ENCODE measurements around the gene CCDC201. TPM values are rescaled to one million over a fixed set of nuclear protein-coding genes. Genes with fewer than 3 reads are reported as not detected.

The CCDC201 gene
- total and polyA plus RNA-seq, 7 experiments from 2014 or later, result not detected

DNA sequence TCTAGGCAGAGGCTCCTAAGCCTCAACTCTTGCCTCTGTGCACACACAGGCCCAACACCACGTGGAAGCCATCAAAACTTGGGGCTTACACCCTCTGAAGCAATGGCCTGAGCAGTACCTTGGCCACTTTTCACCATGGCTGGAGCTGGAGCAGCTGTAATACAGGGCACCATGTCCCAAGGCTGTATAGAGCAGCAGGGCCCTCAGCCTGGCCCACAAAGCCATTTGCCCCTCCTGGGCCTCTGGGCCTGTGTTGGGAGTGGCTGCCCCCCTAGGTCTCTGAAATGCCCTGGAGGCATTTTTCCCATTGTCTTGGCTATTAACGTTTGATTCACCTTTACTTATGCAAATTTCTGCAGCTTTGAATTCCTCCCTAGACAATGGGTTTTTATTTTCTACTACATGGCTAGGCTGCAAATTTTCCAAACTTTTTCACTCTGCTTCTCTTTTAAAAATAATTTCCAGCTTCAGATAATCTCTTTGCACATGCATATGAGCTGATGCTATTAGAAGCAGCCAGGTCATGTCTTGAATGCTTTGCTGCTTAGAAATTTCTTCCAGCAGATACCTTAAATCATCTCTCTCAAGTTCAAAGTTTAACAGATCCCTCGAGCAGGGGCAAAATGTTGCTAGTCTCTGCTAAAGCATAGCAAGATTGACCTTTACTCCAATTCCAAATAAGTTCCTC, 5.7 kb upstream of the CCDC201 start:
- intact Hi-C loops (cut with micrococcal nuclease), result no loop called here
- Mint-ChIP-seq H3K4me3 (no peak overlapping the region), H3K27ac (no peak overlapping the region), H3K27me3 (peaks cover 0 to 11% (median 7%) of the 10 kb centered on the region in 5 donors), H3K4me1 (peaks cover 0 to 2% (median 0%) of the 10 kb centered on the region in 7 donors), H3K36me3 (no peaks in the 10 kb centered on the region), H3K9me3 (peaks cover 0 to 29% (median 6%) of the 10 kb centered on the region in 11 donors)
- no peak for ATAC-seq
- ChIA-PET CTCF (no interaction called here), POLR2A (no interaction called here)
- no peak for DNase-seq
- no peaks in the 10 kb centered on the region for H3K27me3 ChIP-seq (ENCODE audit: control insufficient read depth in 2 of 2, insufficient read depth in 2 of 2, low read length in 2 of 2)
- no peaks in the 10 kb centered on the region for H3K4me1 ChIP-seq (ENCODE audit: control insufficient read depth in 2 of 2, insufficient read depth in 2 of 2, low read length in 2 of 2)
- H3K36me3 ChIP-seq (ENCODE audit: control insufficient read depth in 2 of 3, insufficient read depth in 3 of 3, low read length in 3 of 3), result no peaks in the 10 kb centered on the region
- H3K27ac ChIP-seq (ENCODE audit: low read depth, low read length), result no peak overlapping the region
- H3K4me3 ChIP-seq (ENCODE audit: low read length), result no peak overlapping the region
- H3K9me3 ChIP-seq (ENCODE audit: control insufficient read depth in 2 of 3, low read length in 3 of 3), result no peaks in the 10 kb centered on the region

DNA sequence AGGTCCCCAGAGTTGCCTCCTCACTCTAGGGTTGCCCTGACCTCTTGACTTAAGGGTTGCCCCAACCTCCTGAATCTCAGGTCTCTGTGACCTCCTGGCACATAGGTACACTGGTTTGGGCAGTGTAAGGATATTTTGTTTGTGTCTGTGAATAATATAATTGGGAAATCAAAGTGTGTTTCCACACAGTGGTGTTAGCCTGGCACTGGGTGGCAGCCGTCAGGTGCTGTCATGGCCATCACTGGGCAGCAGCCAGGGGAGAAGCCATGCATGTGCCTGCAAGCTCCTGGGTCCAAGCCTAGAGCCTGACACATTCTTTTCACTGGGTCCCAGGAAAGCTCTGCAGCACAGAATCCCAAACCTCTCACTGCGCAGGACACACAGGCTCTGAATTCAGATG, 3.6 kb upstream of the CCDC201 start:
- Histone ChIP-seq H3K27ac (ENCODE audit: low read depth, low read length) (no peak overlapping the region), H3K36me3 (ENCODE audit: control insufficient read depth in 2 of 3, insufficient read depth in 3 of 3, low read length in 3 of 3) (no peaks in the 10 kb centered on the region), H3K27me3 (ENCODE audit: control insufficient read depth in 2 of 2, insufficient read depth in 2 of 2, low read length in 2 of 2) (no peaks in the 10 kb centered on the region), H3K9me3 (ENCODE audit: control insufficient read depth in 2 of 3, low read length in 3 of 3) (no peaks in the 10 kb centered on the region), H3K4me3 (ENCODE audit: low read length) (no peak overlapping the region), H3K4me1 (ENCODE audit: control insufficient read depth in 2 of 2, insufficient read depth in 2 of 2, low read length in 2 of 2) (no peaks in the 10 kb centered on the region)
- Mint-ChIP-seq H3K27ac (no peak overlapping the region), H3K4me1 (peaks cover 0 to 2% (median 0%) of the 10 kb centered on the region in 7 donors), H3K36me3 (no peaks in the 10 kb centered on the region), H3K9me3 (peaks cover 0 to 29% (median 6%) of the 10 kb centered on the region in 11 donors), H3K4me3 (no peak overlapping the region), H3K27me3 (peaks cover 0 to 3% (median 0%) of the 10 kb centered on the region in 5 donors)
- intact Hi-C loops (cut with micrococcal nuclease), result no loop called here
- no peak for ATAC-seq
- DNase-seq, result no peak
- ChIA-PET POLR2A (no interaction called here), CTCF (no interaction called here)

DNA sequence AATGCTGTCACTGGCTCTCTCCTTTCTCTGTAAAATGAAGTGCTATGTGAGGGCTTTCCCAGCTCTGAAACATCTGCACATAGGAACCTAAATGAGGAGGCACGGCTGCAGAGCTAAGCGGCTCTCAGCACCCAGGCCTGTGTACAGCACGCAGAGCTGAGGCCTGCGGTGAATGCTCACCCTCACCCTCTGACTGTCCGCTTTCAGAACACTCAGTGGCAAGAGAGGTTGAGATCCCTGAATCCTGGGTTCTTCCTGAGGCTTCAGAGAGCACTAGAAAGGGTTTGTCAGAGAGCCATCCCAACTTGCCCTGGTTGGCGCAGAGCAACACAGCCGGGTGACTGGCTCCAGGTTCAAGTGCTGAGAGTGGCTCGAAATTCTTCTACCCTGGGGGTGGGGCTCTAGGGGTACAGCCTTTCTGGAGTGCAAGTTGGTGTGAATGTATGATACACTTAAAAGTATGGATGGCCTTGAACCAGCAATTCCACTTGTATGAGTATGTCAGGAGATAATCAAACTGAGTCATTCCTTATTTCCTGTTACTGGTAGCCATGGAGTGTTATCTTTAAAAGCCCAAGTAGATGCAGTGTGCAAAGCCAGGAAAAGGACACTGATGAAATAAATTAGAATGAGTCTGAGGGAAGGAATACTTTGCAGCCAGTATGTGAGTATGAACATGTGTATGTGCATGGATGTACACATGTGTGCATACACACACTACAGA, 1.7 kb upstream of the CCDC201 start:
- no peaks in the 10 kb centered on the region for H3K36me3 ChIP-seq (ENCODE audit: control insufficient read depth in 2 of 3, insufficient read depth in 3 of 3, low read length in 3 of 3)
- ChIA-PET POLR2A (no interaction called here), CTCF (no interaction called here)
- H3K4me1 ChIP-seq (ENCODE audit: control insufficient read depth in 2 of 2, insufficient read depth in 2 of 2, low read length in 2 of 2), result no peaks in the 10 kb centered on the region
- ATAC-seq (no peak), DNase-seq (no peak)
- H3K4me3 ChIP-seq (ENCODE audit: low read length), result no peak overlapping the region
- no peaks in the 10 kb centered on the region for H3K27me3 ChIP-seq (ENCODE audit: control insufficient read depth in 2 of 2, insufficient read depth in 2 of 2, low read length in 2 of 2)
- no peak overlapping the region for H3K27ac ChIP-seq (ENCODE audit: low read depth, low read length)
- H3K9me3 Mint-ChIP-seq, result peaks cover 0 to 25% (median 6%) of the 10 kb centered on the region in 11 donors
- H3K36me3 Mint-ChIP-seq, result no peaks in the 10 kb centered on the region
- intact Hi-C loops (cut with micrococcal nuclease), result no loop called here
- H3K27ac Mint-ChIP-seq, result no peak overlapping the region
- H3K9me3 ChIP-seq (ENCODE audit: control insufficient read depth in 2 of 3, low read length in 3 of 3), result no peaks in the 10 kb centered on the region
- no peak overlapping the region for H3K4me3 Mint-ChIP-seq
- peaks cover 0 to 2% (median 0%) of the 10 kb centered on the region in 7 donors for H3K4me1 Mint-ChIP-seq
- H3K27me3 Mint-ChIP-seq, result peaks cover 0 to 5% (median 3%) of the 10 kb centered on the region in 5 donors

DNA sequence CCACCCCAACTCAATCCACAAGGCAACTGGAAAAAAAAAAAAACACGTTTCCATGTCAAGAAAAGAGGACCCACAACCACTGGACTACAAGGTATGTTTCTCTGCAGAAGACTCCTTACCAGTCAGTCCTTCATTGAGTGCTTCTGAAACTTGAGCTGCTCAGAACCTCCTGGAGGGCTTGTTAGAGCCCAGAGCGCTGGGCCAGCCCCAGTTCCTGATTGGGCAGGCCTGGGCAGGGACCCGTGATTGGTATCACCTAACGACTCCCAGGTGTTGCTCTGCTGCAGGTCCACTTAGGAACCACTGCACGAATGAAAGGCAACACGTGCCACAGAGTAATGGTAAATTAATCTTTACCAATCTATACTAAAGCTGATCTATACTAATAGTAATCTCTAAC, 473 bp upstream of the CCDC201 start:
- Histone ChIP-seq H3K4me1 (ENCODE audit: control insufficient read depth in 2 of 2, insufficient read depth in 2 of 2, low read length in 2 of 2) (no peaks in the 10 kb centered on the region), H3K9me3 (ENCODE audit: control insufficient read depth in 2 of 3, low read length in 3 of 3) (no peaks in the 10 kb centered on the region), H3K36me3 (ENCODE audit: control insufficient read depth in 2 of 3, insufficient read depth in 3 of 3, low read length in 3 of 3) (no peaks in the 10 kb centered on the region), H3K27me3 (ENCODE audit: control insufficient read depth in 2 of 2, insufficient read depth in 2 of 2, low read length in 2 of 2) (no peaks in the 10 kb centered on the region), H3K4me3 (ENCODE audit: low read length) (no peak overlapping the region), H3K27ac (ENCODE audit: low read depth, low read length) (no peak overlapping the region)
- Mint-ChIP-seq H3K27ac (no peak overlapping the region), H3K4me3 (no peak overlapping the region), H3K36me3 (no peaks in the 10 kb centered on the region), H3K9me3 (peaks cover 0 to 13% (median 2%) of the 10 kb centered on the region in 11 donors), H3K4me1 (peaks cover 0 to 2% (median 0%) of the 10 kb centered on the region in 7 donors), H3K27me3 (peaks cover 0 to 7% (median 4%) of the 10 kb centered on the region in 5 donors)
- ChIA-PET CTCF (no interaction called here), POLR2A (no interaction called here)
- intact Hi-C loops (cut with micrococcal nuclease), result no loop called here
- no peak for ATAC-seq
- DNase-seq, result no peak

DNA sequence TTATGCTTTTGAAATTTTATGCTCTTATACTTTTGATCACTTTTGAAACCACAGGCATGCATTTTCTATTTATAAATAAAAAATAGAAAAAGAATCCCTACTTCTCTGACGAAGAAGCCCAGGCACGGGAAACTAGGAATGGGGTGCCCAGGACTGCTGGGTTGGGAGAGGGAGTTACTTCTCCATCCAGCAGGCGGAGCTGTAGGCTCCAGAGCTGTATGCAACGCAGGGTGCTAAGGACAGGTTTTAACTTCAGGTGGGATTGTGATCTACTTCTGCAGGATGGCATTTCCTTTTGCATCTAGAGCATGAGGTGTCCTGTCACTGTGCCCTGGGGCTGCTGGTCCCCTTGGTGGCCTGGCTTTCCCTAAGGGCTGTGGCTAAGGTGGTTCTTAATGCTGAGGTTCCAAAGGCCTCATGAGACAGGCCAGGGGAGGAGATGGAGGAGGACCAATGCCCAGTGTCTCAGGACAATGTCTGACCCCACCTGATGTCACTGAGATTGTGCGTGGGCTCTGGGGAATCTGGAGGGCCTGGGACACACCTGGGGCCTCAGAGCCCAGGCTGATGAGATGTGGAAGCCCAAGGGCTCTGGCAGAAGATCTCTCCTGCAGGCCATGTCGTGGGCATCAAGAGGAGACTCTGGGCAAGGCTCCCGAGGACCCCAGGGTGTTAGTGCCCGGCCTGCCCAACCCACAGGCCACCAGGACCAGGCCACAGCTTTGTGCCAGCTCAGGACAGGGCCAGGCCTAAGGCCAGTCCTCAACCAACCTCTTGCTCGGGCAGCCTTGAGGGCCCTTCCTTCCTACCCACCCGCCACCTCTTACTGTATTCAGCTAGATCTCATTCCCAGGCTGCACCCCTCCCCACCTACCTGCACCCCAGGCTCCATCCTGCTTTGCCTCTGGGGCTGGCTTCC, 507 bp downstream of the CCDC201 start:
- Mint-ChIP-seq H3K36me3 (no peaks in the 10 kb centered on the region), H3K4me1 (peaks cover 0 to 2% (median 0%) of the 10 kb centered on the region in 7 donors), H3K4me3 (no peak overlapping the region), H3K27me3 (peaks cover 0 to 7% (median 4%) of the 10 kb centered on the region in 5 donors), H3K9me3 (peaks cover 0 to 6% (median 0%) of the 10 kb centered on the region in 11 donors), H3K27ac (no peak overlapping the region)
- ChIA-PET POLR2A (no interaction called here), CTCF (no interaction called here)
- intact Hi-C loops (cut with micrococcal nuclease), result no loop called here
- H3K4me1 ChIP-seq (ENCODE audit: control insufficient read depth in 2 of 2, insufficient read depth in 2 of 2, low read length in 2 of 2), result no peaks in the 10 kb centered on the region
- H3K36me3 ChIP-seq (ENCODE audit: control insufficient read depth in 2 of 3, insufficient read depth in 3 of 3, low read length in 3 of 3), result no peaks in the 10 kb centered on the region
- DNase-seq (no peak), ATAC-seq (no peak)
- no peaks in the 10 kb centered on the region for H3K27me3 ChIP-seq (ENCODE audit: control insufficient read depth in 2 of 2, insufficient read depth in 2 of 2, low read length in 2 of 2)
- no peak overlapping the region for H3K27ac ChIP-seq (ENCODE audit: low read depth, low read length)
- H3K4me3 ChIP-seq (ENCODE audit: low read length), result no peak overlapping the region
- no peaks in the 10 kb centered on the region for H3K9me3 ChIP-seq (ENCODE audit: control insufficient read depth in 2 of 3, low read length in 3 of 3)

DNA sequence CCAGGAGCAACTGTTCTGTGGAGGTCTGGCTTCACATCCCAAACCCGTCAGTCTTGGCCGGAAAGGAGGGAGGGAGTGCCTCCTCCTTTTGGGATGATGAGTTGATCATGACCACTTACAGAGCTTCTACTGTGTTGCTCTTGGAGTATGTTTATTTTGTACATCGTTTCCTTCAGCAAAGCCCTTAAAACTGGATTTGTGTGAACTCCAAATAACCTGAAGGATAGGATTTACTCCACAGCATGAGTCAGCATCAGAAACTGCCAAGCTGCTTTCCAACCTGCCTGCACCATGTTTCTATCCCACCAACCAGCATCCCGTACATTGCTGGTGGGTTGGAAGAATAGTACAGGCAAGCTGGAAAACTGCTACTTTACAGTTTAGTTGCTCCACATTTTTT, 3.5 kb downstream of the CCDC201 start:
- intact Hi-C loops (cut with micrococcal nuclease), result no loop called here
- Mint-ChIP-seq H3K4me1 (no peaks in the 10 kb centered on the region), H3K27ac (no peak overlapping the region), H3K4me3 (no peak overlapping the region), H3K9me3 (peaks cover 0 to 4% (median 0%) of the 10 kb centered on the region in 11 donors), H3K36me3 (no peaks in the 10 kb centered on the region), H3K27me3 (peaks cover 0 to 12% (median 5%) of the 10 kb centered on the region in 5 donors)
- ChIA-PET POLR2A (no interaction called here), CTCF (no interaction called here)
- Histone ChIP-seq H3K9me3 (ENCODE audit: control insufficient read depth in 2 of 3, low read length in 3 of 3) (no peaks in the 10 kb centered on the region), H3K36me3 (ENCODE audit: control insufficient read depth in 2 of 3, insufficient read depth in 3 of 3, low read length in 3 of 3) (no peaks in the 10 kb centered on the region), H3K27ac (ENCODE audit: low read depth, low read length) (no peak overlapping the region), H3K4me3 (ENCODE audit: low read length) (no peak overlapping the region), H3K27me3 (ENCODE audit: control insufficient read depth in 2 of 2, insufficient read depth in 2 of 2, low read length in 2 of 2) (no peaks in the 10 kb centered on the region), H3K4me1 (ENCODE audit: control insufficient read depth in 2 of 2, insufficient read depth in 2 of 2, low read length in 2 of 2) (no peaks in the 10 kb centered on the region)
- ATAC-seq (no peak), DNase-seq (no peak)
